Activated T-cell treated with anti-CD3 and anti-CD28 coated beads for 48 hours (primary cell): Measurements from ENCODE around the gene SLC5A9.
"Not testable (repeated sequence)": the region's sequence is repeated elsewhere in the genome, so short reads cannot be mapped to it uniquely, and the experiment has no call there.

Experiments used
- DNase-seq: peaks from one replicate; pipeline ENCODE4 v3.0.0-alpha.2; 2020; ENCODE audit warnings: low read depth

SLC5A9 gene

DNA sequence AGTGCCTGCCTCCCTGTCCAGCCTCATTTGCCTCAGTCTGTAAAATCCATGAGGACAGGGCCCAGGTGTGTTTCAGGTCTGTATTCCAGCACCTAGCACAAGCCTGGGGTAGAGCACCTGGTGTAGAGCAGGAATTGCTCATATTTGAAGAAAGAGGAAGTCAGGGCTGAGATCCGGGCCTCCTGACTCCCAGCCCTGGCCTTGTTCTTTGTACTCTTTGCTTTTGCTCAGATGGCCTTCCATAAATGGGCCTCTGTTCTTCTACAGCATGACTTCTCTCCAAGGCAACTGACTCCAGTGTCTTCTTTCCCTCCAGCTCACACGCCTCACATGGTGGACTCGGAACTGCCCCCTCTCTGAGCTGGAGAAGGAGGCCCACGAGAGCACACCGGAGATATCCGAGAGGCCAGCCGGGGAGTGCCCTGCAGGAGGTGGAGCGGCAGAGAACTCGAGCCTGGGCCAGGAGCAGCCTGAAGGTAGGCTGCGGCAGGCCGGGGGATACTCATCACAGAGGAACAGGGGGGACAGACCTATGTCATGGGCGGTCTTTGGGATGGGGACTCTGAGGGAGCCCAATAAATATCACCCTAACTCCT is 19.7 kb downstream of the SLC5A9 start:
- DNase-seq: no peak

DNA sequence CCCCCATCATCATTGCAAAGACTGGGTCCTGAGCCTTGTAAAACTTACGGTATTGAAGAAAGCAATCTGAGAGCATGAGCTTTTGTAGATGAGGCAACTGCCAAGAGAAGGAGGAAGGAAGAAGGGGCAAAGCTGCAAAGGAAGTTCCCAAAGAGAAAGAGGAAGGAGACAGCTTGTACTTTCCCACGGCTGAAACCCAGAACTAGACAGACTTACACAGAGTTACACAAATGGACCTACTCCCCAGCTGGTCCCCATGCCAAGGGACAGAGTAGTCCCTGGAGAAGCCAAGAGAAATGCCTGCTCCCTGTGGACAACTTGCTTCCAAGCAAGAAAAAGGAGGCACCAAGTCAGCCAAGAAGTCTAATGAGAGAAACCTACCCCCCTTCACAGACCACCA is 22.6 kb downstream of the SLC5A9 start:
- DNase-seq: no peak

DNA sequence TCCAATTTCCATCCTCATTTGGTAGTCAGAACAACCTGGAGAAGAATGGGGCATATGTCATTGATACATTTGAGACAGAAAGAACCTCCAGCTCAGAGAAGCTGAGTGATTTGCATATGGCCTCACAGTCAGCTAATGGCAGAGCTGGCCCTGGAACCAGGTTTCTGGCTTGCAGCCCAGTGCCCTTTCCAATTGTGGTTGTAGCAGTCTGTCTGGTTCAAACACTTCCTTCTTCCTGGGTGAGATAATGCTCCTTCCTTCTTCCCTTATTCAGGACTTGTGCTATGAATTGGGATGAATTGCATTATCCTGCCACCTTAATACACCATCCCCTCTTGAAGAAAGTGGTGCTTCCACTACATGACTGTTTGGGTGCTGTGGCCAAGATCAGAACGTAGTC is 24.2 kb downstream of the SLC5A9 start:
- DNase-seq: no peak

DNA sequence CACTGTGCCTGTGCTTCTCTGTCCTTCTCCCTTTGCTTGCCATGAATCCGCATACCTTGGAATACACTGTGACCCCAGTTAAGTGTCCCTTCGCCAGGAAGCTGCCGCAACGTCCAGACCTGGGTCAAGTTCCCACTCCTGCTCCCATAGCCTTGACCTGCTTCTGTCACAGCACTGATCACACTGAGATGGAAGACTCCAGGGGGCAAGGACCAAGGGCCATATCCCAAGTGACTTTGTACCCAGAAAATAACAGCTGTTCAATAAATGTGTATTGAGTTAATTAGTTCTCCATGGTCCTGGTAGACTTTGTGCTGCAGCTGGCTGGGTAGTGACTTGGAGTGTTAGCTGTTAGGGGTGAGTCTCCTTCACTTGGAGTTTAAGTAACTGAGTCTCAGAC is 25.8 kb downstream of the SLC5A9 start:
- DNase-seq: no peak

DNA sequence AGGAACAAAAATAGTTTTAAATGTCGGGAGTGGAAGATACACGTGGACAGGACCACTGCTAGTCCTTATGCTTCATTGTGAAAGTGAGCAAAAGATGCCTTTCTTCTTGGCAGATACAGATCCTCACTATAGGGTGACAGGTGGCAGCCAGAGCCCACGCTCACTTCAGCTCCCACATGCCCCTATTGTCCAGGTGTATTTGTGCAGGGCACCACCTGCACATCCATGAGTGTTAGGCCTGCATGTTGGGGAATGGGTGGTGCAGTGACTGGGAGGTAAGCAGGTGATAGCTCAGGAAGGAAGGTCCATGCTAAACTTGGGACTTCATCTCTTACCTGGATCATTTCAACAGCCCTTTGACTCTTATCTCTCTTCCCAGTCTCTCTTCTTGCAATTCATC is 27.4 kb downstream of the SLC5A9 start:
- no peak for DNase-seq

- no peak for DNase-seq
Measured at GRCh38 chr1:48250572-48250971, 28.1 kb downstream of the SLC5A9 start.

DNA sequence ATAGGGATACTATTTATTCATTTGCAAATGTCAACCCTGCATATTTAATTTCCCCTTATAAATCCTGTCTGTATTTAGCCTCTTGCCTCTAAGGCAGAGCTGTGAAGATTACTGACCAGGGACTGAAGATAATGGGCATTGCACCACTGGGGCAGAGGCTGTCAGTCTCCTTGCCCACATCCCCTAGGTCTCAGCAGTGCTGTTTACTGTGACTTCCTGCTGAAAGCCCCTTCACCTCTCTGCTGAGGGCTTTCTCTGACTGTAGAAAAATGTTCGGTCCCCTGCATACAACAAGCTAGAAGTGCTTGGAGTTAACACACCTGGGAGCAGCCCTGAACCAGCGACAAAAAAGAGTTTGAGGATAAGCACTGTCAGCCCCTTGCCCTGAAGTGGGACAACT is 28.8 kb downstream of the SLC5A9 start:
- DNase-seq: no peak

DNA sequence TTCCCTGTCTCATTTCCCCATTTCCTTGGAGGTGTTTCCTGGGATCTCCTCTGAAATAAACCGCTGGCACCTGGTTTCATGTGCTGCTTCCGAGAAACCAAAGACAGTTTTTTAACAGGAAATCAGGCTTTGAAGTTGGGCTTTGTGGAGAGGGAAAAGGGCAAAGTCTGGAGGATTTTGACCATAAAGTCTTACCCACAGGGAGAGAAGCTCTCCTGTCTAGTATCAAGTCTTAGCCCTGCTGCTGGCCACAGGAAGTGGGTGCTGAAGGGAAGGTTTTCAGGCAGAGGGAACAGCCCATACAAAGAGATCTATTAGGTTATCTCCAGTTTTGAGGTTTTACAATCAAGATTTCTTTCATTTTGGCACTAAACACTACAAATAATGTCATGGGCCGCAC is 29.3 kb downstream of the SLC5A9 start:
- no peak for DNase-seq

DNA sequence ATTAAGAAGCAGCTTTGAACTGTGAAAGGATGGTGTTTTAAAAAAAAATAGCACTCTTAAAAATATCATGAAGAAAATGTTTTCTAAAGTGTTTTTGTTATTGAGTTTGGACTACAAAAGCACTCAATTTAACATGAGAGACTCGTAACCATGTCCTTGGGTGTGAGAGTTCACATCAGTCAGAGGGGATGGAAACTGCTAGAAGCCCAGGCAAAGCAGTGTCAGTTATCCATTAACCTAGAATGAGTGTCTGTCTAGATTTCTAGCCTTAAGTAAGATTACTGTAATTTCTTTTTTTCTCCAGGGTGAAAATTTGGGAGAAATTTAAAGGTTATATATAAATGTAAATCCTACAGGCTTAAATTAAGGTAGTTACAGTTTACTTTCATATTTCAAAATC is 31.7 kb downstream of the SLC5A9 start:
- no peak for DNase-seq

GRCh38 chr1:48258106-48258505 is 35.6 kb downstream of the SLC5A9 start:
- DNase-seq: no peak

GRCh38 chr1:48261881-48262400 is 39.4 kb downstream of the SLC5A9 start:
- DNase-seq: no peak

GRCh38 chr1:48263041-48263440 is 40.5 kb downstream of the SLC5A9 start:
- DNase-seq: no peak

DNA sequence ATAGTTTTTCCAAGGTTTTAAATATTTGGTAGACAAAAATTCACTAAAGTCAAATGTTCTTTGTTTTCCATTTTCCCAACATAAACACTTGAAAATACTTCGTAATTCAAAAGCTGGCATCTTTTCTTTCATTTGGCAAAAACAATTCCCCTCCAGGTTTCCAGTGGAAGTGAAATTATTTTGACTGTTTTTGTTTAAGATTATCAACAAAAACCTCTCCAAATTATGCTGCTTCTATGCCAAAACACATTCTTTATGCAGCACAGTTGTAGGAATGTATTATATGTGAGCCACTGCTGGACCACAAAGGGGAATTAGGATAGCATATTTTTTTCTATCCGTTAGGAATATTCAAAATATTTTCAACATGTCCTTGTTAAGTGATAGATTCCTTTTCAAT is 44.1 kb downstream of the SLC5A9 start:
- no peak for DNase-seq

DNA sequence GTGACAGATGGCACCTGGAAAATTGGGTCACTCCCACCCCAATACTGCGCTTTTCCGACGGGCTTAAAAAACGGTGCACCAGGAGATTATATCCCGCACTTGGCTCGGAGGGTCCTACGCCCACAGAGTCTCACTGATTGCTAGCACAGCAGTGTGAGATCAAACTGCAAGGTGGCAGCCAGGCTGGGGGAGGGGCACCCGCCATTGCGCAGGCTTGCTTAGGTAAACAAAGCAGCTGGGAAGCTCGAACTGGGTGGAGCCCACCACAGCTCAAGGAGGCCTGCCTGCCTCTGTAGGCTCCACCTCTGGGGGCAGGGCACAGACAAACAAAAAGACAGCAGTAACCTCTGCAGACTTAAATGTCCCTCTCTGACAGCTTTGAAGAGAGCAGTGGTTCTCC is 54.9 kb downstream of the SLC5A9 start:
- not testable (repeated sequence) for DNase-seq

- not testable (repeated sequence) for DNase-seq
Measured at GRCh38 chr1:48282329-48282728, 59.8 kb downstream of the SLC5A9 start.

GRCh38 chr1:48284696-48285420 is 62.3 kb downstream of the SLC5A9 start:
- not testable (repeated sequence) for DNase-seq

GRCh38 chr1:48285525-48285924 is 63.0 kb downstream of the SLC5A9 start:
- no peak for DNase-seq

- no peak for DNase-seq
Measured at GRCh38 chr1:48291421-48291820, 68.9 kb downstream of the SLC5A9 start.

DNA sequence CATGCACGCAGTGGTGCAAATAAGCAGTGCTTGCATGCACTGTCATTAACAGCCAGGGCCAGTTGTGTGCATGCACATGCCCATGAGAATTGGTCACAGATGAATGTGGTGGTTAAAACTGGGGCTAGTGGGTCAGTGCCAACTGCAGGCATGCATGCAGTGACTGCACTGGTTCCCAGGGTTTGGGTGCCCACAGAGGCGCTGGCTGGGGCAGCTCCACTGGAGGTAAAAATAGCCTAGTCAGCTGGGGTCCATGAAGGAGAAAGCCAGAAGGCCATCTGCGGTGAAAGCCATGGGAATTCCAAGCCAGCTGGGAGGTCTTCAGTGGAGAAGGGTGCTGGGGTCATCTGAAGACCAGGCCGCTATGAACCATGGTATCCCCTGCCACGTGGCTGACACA is 70.2 kb downstream of the SLC5A9 start:
- no peak for DNase-seq

DNA sequence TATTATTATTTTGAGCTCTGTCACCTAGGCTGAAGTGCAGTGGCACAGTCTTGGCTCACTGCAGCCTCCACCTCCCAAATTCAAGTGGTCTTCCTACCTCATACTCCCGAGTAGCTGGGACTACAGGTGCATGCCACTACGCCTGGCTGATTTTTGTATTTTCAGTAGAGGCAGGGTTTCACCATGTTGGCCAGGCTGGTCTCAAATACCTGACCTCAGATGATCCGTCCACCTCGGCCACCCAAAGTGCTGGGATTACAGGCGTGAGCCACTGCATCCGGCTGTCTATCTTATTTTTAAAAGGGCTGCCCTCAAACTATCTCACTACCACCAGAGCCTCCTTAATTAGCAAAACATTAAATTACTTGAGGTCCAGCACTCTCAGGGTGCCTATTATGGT is 71.6 kb downstream of the SLC5A9 start:
- DNase-seq: not testable (repeated sequence)

DNA sequence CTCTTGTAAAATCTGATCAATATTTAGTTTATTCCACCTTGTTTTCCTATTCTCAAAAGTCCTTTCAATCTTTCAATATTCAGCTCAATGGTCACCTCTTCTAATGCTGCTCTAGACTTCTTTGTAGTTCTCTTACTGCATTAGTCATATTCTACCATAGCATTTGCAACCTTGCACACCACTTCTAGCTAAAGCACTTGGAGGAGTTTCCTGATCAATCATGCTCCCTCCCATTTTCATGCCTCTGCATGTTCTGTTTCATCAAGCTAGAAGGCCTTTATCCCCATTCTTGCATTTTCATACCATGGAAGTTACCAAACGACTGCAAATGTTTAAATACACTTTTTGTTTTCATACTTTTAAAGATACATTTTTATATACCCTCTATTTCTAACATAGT is 72.1 kb downstream of the SLC5A9 start:
- DNase-seq: no peak
